HG03558 (cell line): ENCODE data around the gene TAF3.

Experiments used
- ATAC-seq: cut with Tn5 transposase; IDR thresholded peaks from one replicate; pipeline ENCODE4 v1.9.1; 2021; ENCODE audit warnings: moderate number of reproducible peaks; ENCODE audit not compliant: unreplicated experiment; ENCODE audit errors: extremely low read depth

TAF3 gene

GRCh38 chr10:7956508-7956907 is 138.2 kb downstream of the TAF3 start:
- peak; percentile 84 for ATAC-seq

GRCh38 chr10:7957591-7957990 is 139.3 kb downstream of the TAF3 start:
- no peak for ATAC-seq

DNA sequence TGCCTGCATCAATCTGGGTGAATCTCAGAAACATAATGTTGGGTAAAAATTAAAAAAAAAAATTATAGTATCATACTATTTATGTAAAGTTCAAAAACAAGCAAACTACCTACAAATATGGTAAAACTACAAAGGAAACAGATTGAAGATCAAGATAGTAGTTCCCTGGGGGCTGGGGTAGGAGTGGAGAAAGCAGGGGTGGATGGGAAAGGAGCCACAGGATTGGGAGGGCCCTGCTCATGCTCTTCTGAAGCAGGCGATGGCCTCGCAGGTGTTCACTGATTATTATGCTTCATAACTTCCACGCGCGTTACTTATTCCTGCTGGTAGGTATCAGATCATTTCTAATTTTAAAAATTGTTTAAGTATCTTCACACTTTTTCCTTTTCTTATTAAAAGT is 140.1 kb downstream of the TAF3 start:
- no peak for ATAC-seq

DNA sequence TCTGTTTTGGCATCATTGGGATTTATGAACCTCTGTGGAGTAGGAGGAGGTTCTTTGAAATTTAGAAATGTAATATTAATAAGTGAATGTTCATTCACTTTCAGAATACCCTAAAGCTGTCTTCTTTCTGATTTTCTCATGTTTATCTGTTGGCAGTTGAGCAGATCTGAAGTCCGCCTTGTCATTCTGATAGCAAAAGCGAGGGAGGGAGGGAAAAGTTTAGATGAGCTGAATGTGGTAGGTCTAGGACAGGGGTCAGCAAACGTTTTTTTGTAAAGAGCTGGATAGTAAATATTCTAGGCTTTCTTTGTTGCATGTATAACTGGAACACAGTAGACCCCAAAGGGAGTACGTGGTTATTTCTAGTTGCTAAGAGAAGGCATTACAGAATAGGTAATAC is 141.8 kb downstream of the TAF3 start:
- ATAC-seq, result no peak

- ATAC-seq, result no peak
These were observed 144.3 kb downstream of the TAF3 start for GRCh38 chr10:7962592-7962991.

DNA sequence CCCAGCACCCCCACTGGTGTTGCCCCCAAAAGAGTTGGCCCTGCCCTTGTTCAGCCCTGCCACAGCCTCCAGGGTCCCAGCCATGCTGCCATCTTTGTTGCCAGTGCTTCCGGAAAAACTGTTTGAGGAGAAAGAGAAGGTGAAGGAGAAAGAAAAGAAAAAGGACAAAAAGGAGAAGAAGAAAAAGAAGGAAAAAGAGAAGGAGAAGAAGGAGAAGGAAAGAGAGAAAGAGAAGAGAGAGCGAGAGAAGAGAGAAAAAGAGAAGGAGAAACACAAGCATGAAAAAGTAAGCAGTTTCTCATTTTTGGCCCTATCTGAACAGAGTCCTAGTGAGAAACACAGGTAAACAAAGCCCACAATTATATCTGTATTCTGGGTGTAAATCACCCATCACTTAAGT is 147.2 kb downstream of the TAF3 start:
- ATAC-seq, result no peak

GRCh38 chr10:7967035-7967434 is 148.7 kb downstream of the TAF3 start:
- no peak for ATAC-seq

DNA sequence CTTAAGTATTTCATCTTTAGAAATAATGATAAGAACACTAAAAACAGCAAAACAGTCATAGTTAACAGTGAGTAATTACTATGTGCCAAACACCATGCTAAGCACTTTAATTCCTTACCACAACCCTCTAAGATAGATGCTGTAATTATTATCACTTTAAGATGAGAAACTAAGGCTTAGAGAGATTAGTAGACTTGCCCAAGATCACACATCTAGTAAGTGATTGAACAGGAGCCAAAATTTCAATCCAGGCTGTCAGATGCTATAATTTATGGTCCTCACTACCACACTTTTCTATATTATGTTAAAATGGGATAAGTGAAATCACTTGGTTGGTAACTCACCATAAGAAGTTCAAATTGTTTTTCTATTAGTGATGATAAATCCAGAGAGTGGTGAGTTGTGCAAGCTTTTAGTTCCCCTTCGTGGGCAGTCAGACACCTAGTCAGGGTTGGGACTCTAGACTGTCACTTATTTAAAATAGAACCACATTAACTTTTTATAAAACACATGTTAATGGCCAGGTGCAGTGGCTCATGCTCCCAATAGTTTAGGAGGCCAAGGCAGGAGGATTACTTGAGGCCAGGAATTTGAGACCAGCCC is 150.3 kb downstream of the TAF3 start:
- ATAC-seq, result no peak

- ATAC-seq, result no peak
These were observed 151.3 kb downstream of the TAF3 start for GRCh38 chr10:7969623-7970022.

DNA sequence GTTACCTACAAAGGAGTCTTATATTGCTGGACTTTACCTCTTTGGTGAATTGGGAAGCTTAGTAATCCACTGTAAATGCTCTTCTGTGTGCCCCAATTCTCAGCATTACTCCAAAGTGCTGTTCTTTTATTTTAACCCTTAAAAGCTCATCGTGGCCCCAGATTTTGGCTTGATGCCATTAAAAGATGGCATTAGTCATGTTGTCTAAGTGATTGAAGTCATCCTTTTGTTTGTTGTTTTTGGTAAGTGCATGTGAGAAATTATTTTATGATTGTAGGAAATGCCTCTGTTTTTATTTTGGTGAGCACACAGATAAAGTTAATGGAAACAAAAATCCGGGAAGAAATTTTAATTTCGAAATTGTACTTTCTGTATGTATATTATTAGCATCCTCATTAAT is 153.6 kb downstream of the TAF3 start:
- no peak for ATAC-seq

DNA sequence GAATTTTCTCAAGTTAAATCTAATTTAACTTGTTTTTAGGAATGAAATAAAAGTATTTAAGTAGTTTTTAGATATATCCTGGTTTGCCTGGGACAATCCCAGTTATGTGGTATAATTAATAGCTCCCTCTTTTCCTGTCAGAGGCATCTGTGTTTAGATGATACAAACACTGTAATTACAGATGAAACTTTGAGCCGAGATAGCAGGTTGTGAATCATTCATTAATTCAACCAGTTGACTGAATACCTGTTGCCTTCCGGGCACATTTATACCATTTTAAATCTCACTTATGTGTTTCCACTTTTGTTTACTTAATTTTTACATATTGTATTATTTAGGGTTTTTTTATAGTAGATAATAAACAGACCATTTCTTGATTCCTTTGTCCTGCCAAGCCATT is 154.1 kb downstream of the TAF3 start:
- ATAC-seq, result no peak

- ATAC-seq, result no peak
These were observed 161.9 kb downstream of the TAF3 start for GRCh38 chr10:7980196-7980595.

DNA sequence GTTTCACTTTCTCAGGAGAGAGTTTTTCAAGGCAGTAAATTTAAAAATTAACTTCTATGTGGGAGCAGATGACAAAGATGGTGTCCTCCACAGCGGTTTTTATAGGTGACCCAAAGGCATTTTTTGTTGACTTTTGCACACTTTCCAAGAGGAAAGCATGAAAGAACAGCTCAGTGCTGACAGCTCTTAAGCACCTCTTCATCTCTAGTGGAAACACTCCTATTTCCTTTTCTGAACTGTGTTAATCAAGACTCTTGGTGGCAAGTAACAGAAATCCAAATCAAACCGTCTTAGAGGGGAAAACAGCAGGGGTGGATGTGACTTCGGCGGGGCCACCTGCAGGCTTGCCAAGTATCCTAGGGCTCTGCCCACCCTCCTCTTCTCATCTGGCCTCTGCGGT is 164.4 kb downstream of the TAF3 start:
- no peak for ATAC-seq

GRCh38 chr10:7984325-7984724 is 166.0 kb downstream of the TAF3 start:
- no peak for ATAC-seq

DNA sequence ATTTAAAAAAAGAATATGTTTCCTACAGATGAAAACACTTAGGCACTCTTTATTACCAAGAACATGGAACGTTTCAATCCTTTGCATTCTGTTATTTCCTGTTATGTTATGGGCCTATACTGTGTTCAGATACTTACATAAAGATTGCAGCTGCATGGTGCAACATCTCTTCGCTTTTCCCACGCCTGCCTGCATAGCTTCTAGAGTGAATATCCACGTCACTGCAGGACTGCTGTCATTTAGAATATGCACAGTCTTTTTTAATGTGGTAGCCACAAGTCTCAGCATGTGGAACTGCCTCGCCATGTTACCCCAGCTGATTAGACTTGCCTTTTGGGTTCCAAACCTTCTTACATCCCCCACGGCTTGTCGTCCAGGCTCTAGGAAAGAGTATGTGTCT is 166.6 kb downstream of the TAF3 start:
- no peak for ATAC-seq

- ATAC-seq, result no peak
These were observed 168.5 kb downstream of the TAF3 start for GRCh38 chr10:7986851-7987250.

DNA sequence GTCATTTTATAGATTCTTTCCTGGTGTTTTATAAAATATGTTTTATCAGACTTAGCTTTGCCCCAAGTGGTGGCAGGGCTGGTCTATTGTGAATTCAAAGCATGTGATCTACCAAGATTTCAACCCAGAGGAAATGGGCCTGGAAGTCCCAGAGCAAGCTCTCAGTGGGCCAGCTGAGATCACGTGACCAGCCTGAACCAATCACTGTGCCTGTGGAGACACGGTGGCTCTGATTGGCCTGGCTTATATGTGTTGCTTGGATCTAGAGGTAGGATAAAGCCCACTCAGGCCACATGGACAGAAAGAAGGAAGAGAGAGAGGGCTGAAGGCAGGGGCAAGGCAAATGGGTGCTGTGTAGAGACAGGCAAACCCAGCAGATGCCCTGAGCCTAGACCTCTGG is 170.7 kb downstream of the TAF3 start:
- ATAC-seq, result no peak

- ATAC-seq, result no peak
These were observed 180.5 kb downstream of the TAF3 start for GRCh38 chr10:7998831-7999230.

GRCh38 chr10:8004469-8005000 is 186.2 kb downstream of the TAF3 start:
- no peak for ATAC-seq

DNA sequence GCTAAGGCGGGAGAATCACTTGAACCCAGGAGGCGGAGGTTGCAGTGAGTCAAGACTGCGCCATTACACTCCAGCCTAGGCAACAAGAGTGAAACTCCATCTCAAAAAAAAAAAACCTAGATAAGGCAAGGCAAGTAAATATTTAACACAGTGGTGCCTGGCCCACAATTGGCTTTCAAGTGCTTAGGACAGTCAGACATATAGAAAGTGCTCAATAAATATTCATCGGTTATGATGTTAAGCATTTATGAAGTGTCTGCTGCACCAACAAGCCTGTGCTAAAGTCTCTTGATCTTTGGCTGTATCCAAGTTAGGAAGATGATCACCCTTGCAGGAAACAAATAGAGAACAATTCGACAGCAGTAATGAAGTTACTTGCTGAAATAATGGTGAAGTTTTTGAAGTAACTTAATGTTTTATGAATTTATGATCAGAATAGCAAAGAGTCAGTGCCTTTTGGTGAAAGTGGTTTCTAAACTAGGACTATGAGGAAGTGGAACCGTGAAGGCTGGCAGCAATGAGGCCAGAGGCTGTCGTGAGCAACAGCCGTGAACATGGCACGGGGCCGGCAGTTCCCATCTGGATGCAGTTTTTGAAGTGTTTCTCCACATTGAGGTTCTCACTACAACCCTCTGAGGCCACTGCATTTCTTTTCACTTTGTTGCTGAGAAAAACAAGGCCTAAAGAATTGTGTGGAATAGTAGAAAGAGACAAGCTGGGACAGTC is 188.1 kb downstream of the TAF3 start:
- ATAC-seq, result no peak

GRCh38 chr10:8009031-8009430 is 190.7 kb downstream of the TAF3 start:
- ATAC-seq, result no peak

GRCh38 chr10:8013006-8013405 is 194.7 kb downstream of the TAF3 start:
- no peak for ATAC-seq
